Urothelium cell line (cell line): ENCODE results near the gene PCDHA5.
"Not testable (repeated sequence)": the region's sequence is repeated elsewhere in the genome, so short reads cannot be mapped to it uniquely, and the experiment has no call there.

Source experiments
- DNase-seq: peaks from one replicate; pipeline ENCODE4 v3.0.0; 2011; ENCODE audit warnings: low spot score, mixed read lengths
- FAIRE-seq: peaks from 2 replicates; lab custom pipeline; 2011; peaks lifted over from hg19 to GRCh38; lab: Jason Lieb, UNC

Gene PCDHA5

GRCh38 chr5:140821375-140822280 lies at the start of gene PCDHA5:
Gene PCDHA5 (plus strand): TSS chr5:140821613.
- FAIRE-seq: no peak
- DNase-seq: peak; percentile 47

DNA sequence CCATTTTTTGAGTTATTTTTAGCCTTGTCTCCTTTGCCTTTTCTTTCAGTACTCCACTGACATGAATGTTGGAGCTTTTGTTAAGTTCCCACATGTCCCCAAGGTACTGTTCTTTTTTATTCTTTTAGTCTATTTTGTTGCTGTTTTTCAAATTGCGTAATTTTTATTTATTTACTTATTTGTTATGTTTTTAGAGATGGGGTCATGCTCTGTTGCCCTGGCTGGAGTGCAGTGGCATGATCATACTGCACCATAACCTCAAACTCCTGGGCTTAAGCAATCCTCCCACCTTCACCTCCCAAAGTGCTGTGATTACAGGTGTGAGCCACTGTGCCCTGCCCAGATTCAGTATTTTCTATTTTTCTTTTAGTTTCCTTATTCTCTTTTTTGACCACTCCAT lies 40.9 kb upstream of the PCDHA5 start:
- DNase-seq (no peak), FAIRE-seq (no peak)

- DNase-seq (peak; percentile 10), FAIRE-seq (no peak)
Observed at GRCh38 chr5:140785905-140786686, 35.3 kb upstream of the PCDHA5 start, which contains the start of gene PCDHA1. Gene PCDHA1 (plus strand): TSS chr5:140786140.

- DNase-seq, FAIRE-seq: not testable (repeated sequence)
Observed at GRCh38 chr5:140787422-140787821, 34.0 kb upstream of the PCDHA5 start.

DNA sequence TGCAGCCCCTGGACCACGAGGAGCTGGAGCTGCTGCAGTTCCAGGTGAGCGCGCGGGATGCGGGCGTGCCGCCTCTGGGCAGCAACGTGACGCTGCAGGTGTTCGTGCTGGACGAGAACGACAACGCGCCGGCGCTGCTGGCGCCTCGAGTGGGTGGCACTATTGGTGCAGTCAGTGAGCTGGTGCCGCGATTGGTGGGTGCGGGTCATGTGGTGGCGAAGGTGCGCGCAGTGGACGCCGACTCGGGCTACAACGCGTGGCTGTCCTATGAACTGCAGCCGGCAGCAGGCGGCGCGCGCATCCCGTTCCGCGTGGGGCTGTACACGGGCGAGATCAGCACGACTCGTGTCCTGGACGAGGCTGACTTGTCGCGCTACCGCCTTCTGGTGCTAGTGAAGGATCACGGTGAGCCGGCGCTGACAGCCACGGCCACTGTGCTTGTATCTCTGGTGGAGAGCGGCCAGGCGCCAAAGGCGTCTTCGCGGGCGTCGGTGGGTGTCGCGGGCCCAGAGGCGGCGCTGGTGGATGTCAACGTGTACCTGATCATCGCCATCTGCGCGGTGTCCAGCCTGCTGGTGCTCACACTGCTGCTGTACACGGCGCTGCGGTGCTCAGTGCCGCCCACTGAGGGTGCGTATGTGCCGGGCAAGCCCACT lies 33.4 kb upstream of the PCDHA5 start:
- not testable (repeated sequence) for DNase-seq, FAIRE-seq

DNA sequence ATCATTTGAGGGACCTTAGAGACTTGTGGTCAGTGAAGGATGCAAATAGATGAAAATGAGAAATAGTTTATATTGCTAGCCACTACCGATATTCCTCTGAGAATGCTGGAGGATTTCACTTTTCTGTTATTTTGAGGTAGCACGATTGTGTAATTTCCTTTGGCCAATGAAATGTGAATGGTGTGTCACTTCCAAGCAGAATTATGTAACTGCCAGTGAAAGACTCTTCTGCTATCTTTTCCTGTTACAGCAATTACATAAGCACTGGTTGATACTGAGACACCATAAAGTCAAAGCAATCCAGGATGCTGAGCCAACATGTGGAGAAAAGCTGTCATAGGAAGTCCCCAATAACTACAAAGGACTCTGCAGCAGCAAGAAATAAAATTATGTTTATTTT lies 30.3 kb upstream of the PCDHA5 start:
- no peak for FAIRE-seq

DNA sequence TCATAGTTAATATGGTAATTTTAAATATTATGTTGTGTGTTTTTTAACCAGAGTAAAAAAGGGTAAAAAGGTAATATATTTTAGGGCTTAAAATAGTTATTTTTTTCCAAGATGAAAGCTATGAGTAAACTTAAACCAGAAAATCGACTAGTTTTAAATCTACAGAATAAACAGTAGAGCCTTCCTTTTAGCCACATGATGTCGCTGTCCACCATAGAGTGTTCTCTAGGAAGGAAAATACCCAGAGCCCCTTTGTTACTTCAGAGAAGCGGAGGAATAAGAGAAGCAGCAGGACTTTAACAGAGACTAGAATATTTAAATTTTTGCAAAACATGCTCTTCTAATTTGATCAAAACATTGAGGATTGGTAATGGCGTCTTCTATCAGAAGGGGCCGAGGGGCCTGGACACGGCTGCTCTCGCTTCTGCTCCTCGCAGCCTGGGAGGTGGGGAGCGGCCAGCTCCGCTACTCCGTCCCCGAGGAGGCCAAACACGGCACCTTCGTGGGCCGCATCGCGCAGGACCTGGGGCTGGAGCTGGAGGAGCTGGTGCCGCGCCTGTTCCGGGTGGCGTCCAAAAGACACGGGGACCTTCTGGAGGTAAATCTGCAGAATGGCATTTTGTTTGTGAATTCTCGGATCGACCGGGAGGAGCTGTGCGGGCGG lies 26.7 kb upstream of the PCDHA5 start, which contains the start of gene PCDHA2:
Gene PCDHA2, plus strand, starts transcription at position 258 of the 664 bp plus-strand sequence.
- no peak for FAIRE-seq
- no peak for DNase-seq

More for the DNA sequence above, 30.3 kb upstream of the PCDHA5 start:
- DNase-seq: no peak

DNA sequence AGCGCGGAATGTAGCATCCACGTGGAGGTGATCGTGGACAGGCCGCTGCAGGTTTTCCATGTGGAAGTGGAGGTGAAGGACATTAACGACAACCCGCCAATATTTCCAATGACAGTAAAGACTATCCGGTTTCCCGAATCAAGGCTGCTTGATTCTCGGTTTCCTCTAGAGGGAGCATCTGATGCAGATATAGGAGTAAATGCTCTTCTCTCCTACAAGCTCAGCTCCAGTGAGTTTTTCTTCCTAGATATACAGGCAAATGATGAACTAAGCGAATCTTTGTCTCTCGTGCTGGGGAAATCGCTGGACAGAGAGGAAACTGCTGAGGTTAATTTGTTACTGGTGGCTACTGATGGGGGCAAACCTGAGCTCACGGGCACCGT lies 26.2 kb upstream of the PCDHA5 start:
- no peak for FAIRE-seq
- DNase-seq: peak; percentile 10

- peak; percentile 5 for FAIRE-seq
- DNase-seq: not testable (repeated sequence)
Observed at GRCh38 chr5:140796072-140796717, 25.2 kb upstream of the PCDHA5 start.

DNA sequence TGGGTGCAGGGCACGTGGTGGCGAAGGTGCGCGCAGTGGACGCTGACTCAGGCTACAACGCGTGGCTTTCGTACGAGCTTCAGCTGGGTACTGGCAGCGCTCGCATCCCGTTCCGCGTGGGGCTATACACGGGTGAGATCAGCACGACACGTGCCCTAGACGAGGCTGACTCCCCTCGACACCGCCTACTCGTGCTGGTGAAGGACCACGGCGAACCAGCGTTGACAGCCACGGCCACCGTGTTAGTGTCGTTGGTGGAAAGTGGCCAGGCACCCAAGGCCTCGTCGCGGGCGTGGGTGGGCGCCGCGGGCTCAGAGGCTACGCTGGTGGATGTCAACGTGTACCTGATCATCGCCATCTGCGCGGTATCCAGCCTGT lies 24.7 kb upstream of the PCDHA5 start:
- FAIRE-seq (no peak), DNase-seq (no peak)

- FAIRE-seq: no peak
Observed at GRCh38 chr5:140800816-140801493, 20.5 kb upstream of the PCDHA5 start, which contains the start of gene PCDHA3. Gene PCDHA3 (plus strand): TSS chr5:140801057.

DNA sequence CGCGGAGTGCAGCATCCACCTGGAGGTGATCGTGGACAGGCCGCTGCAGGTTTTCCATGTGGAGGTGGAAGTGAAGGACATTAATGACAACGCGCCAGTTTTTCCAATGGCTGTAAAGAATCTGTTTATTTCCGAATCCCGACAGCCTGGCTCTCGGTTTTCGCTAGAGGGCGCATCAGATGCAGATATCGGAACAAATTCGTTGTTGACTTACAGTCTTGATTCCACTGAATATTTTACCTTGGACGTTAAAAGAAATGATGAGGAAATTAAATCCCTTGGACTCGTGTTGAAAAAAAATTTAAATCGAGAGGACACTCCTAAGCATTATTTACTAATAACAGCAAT lies 19.9 kb upstream of the PCDHA5 start:
- DNase-seq (no peak), FAIRE-seq (no peak)

More at GRCh38 chr5:140800816-140801493, 20.5 kb upstream of the PCDHA5 start, which contains the start of gene PCDHA3:
- DNase-seq: no peak

- not testable (repeated sequence) for DNase-seq, FAIRE-seq
Observed at GRCh38 chr5:140802381-140802780, 19.0 kb upstream of the PCDHA5 start.

- no peak for FAIRE-seq
- no peak for DNase-seq
Observed at GRCh38 chr5:140802781-140803271, 18.6 kb upstream of the PCDHA5 start.

DNA sequence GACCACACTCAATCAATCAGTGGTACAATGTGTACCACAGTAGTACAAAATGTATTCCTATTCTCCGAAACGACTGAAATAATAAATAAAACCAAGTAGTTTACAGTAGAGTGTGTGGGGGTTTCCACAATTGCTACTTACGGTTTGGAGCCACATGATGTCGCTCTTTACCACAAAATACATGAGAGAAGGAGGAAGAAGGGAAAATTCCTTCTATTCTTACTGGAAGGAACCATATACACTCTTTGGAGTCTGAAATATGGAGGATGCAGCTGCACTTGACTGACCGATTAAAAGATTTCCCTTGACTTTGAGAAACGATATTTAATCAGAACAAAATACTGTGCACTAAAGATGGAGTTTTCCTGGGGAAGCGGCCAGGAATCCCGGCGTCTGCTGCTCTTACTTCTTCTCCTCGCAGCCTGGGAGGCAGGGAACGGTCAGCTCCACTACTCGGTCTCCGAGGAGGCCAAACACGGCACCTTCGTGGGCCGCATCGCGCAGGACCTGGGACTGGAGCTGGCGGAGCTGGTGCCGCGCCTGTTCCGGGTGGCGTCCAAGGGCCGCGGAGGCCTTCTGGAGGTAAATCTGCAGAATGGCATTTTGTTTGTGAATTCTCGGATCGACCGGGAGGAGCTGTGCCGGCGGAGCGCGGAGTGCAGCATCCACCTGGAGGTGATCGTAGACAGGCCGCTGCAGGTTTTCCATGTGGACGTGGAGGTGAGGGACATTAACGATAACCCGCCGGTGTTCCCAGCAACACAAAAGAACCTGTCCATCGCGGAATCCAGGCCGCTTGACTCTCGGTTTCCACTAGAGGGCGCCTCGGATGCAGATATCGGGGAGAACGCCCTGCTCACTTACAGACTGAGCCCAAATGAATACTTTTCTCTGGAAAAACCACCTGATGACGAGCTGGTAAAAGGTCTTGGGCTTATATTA lies 14.3 kb upstream of the PCDHA5 start, which contains the start of gene PCDHA4:
Gene PCDHA4, plus strand, starts transcription at position 235 of the 942 bp plus-strand sequence.
- FAIRE-seq (no peak), DNase-seq (peak; percentile 49)

- peak; percentile 20 for FAIRE-seq
Observed at GRCh38 chr5:140808241-140808888, 13.0 kb upstream of the PCDHA5 start.

GRCh38 chr5:140808889-140809291 lies 12.5 kb upstream of the PCDHA5 start:
- FAIRE-seq: no peak
- no peak for DNase-seq

More at GRCh38 chr5:140808241-140808888, 13.0 kb upstream of the PCDHA5 start:
- DNase-seq: not testable (repeated sequence)
